ENCODE results near the gene ACP2.

The ACP2 gene

GRCh38 chr11:47274495-47275235, 26.1 kb upstream of the ACP2 start:
- peaks cover 17% of the 10 kb centered on the region for H3F3A ChIP-seq (ENCODE audit: insufficient read depth, low read length)
- H4K20me1 ChIP-seq (ENCODE audit: insufficient read depth, low read length): 0 out of 2 replicates have a peak, but pooled peaks cover 10% of the 10 kb centered on the region
- peaks cover 7% of the 10 kb centered on the region for H3K36me3 ChIP-seq (replicated peaks; ENCODE audit: insufficient read depth, low read length)
- TF ChIP-seq EZH2phosphoT487 (IDR thresholded peaks at IDR 0.05; ENCODE audit: low read length) (no peak), EZH2 (optimal IDR thresholded peaks at IDR 0.05; ENCODE audit: low read depth, low read length) (no peak)
- TF ChIP-seq, protein P1, sequence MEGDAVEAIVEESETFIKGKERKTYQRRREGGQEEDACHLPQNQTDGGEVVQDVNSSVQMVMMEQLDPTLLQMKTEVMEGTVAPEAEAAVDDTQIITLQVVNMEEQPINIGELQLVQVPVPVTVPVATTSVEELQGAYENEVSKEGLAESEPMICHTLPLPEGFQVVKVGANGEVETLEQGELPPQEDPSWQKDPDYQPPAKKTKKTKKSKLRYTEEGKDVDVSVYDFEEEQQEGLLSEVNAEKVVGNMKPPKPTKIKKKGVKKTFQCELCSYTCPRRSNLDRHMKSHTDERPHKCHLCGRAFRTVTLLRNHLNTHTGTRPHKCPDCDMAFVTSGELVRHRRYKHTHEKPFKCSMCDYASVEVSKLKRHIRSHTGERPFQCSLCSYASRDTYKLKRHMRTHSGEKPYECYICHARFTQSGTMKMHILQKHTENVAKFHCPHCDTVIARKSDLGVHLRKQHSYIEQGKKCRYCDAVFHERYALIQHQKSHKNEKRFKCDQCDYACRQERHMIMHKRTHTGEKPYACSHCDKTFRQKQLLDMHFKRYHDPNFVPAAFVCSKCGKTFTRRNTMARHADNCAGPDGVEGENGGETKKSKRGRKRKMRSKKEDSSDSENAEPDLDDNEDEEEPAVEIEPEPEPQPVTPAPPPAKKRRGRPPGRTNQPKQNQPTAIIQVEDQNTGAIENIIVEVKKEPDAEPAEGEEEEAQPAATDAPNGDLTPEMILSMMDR (IDR thresholded peaks at IDR 0.05; ENCODE audit: low read length): no peak
- H3K27me3 ChIP-seq (replicated peaks; ENCODE audit: insufficient read depth, low read length): no peaks in the 10 kb centered on the region
- no peak overlapping the region for H3K4me3 ChIP-seq (ENCODE audit: low read length)
- no peak overlapping the region for H2AFZ ChIP-seq (ENCODE audit: low read length)
- no peak overlapping the region for H3K9ac ChIP-seq (ENCODE audit: low read length)
- H3K9me2 ChIP-seq (replicated peaks; ENCODE audit: insufficient read depth, low read length): no peaks in the 10 kb centered on the region
- peaks cover 21% of the 10 kb centered on the region for H3K4me1 ChIP-seq (ENCODE audit: low read length)
- no peak overlapping the region for H3K27ac ChIP-seq (ENCODE audit: low read length)
- H3K9me3 ChIP-seq (replicated peaks; ENCODE audit: insufficient read depth, low read length): no peaks in the 10 kb centered on the region
- DNase-seq: no peak
- H3K79me2 ChIP-seq (ENCODE audit: low read length): peaks cover 46% of the 10 kb centered on the region
- H3K4me2 ChIP-seq (ENCODE audit: low read depth, low read length): no peak overlapping the region

DNA sequence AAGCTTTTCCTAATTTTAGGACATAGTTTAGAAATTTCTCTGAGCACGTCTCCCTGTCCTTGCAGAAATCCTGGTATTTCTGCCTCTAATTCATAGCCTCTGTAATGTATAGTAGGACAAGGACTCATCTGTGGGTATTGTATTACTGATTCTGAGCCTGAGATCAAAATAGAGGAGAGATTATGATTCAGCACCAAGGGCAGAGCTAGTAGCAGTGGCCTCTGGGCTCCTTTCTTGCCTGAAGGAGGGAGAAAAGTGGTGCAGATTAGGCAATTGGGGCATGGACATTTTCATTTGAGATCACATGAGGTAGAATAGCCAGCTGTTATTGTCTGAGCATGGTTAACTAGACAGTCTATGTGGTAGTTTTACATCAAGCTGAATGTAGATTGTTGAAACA, 24.1 kb upstream of the ACP2 start:
- peaks cover 46% of the 10 kb centered on the region for H3K79me2 ChIP-seq (ENCODE audit: low read length)
- 0 out of 2 replicates have a peak, but pooled peaks cover 10% of the 10 kb centered on the region for H4K20me1 ChIP-seq (ENCODE audit: insufficient read depth, low read length)
- H3K27me3 ChIP-seq (replicated peaks; ENCODE audit: insufficient read depth, low read length): no peaks in the 10 kb centered on the region
- H3K4me3 ChIP-seq (ENCODE audit: low read length): no peak overlapping the region
- no peak overlapping the region for H3K9ac ChIP-seq (ENCODE audit: low read length)
- no peak overlapping the region for H2AFZ ChIP-seq (ENCODE audit: low read length)
- H3K27ac ChIP-seq (ENCODE audit: low read length): no peak overlapping the region
- no peaks in the 10 kb centered on the region for H3K9me2 ChIP-seq (replicated peaks; ENCODE audit: insufficient read depth, low read length)
- peaks cover 7% of the 10 kb centered on the region for H3K36me3 ChIP-seq (replicated peaks; ENCODE audit: insufficient read depth, low read length)
- TF ChIP-seq, protein P1 (IDR thresholded peaks at IDR 0.05; ENCODE audit: low read length): no peak
- no peak for TF ChIP-seq EZH2 (optimal IDR thresholded peaks at IDR 0.05; ENCODE audit: low read depth, low read length)
- no peak for TF ChIP-seq EZH2phosphoT487 (IDR thresholded peaks at IDR 0.05; ENCODE audit: low read length)
- H3K4me2 ChIP-seq (ENCODE audit: low read depth, low read length): peak overlapping the region; percentile 94; the same call in 1 of the 2 replicates
- no peaks in the 10 kb centered on the region for H3K9me3 ChIP-seq (replicated peaks; ENCODE audit: insufficient read depth, low read length)
- peaks cover 26% of the 10 kb centered on the region for H3K4me1 ChIP-seq (ENCODE audit: low read length)
- no peak for DNase-seq
- peaks cover 17% of the 10 kb centered on the region for H3F3A ChIP-seq (ENCODE audit: insufficient read depth, low read length)

DNA sequence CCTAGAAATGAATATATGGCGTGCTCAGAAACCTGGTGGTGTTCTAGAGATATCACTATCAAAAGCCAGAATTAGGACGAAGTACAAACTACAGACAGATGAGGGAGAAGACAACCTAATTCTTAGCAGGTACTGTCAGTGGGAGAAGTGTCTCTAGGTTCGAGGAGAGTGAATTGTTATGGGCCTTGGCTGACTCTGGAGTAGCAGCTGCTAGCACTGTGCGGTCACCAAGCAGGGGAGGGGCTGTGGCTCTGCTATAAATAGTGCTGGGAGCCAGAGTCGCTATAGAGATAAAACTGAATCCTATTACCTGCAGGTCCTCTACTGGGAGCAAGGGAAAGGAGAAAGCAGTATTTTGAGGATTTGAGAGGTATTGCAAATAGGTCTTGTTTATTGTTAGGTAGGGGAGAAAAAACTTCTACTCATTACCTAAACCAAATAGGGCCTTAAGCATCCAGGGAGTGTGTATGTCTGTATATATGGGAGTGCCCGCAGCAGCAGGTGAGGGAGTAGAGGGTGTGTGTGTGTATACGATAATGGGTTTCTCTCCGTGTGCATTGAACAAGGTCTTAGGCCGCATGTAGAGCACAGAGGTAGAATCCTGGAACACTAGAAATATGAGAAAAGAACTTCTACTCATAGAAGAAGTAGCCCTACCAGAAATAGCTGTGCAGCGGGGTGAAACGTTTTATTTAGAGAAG, 23.5 kb upstream of the ACP2 start:
- TF ChIP-seq EZH2 (optimal IDR thresholded peaks at IDR 0.05; ENCODE audit: low read depth, low read length) (no peak), EZH2phosphoT487 (IDR thresholded peaks at IDR 0.05; ENCODE audit: low read length) (no peak)
- TF ChIP-seq, protein P1 (IDR thresholded peaks at IDR 0.05; ENCODE audit: low read length): no peak
- H3F3A ChIP-seq (ENCODE audit: insufficient read depth, low read length): peaks cover 17% of the 10 kb centered on the region
- peak overlapping the region; percentile 94 for H3K4me2 ChIP-seq (ENCODE audit: low read depth, low read length)
- H3K4me3 ChIP-seq (ENCODE audit: low read length): peak overlapping the region; percentile 86; the same call in 1 of the 2 replicates
- peak; percentile 61 for DNase-seq
- peaks cover 26% of the 10 kb centered on the region for H3K4me1 ChIP-seq (ENCODE audit: low read length)
- H3K79me2 ChIP-seq (ENCODE audit: low read length): peaks cover 46% of the 10 kb centered on the region
- no peak overlapping the region; the same call in 1 of the 2 replicates for H3K9ac ChIP-seq (ENCODE audit: low read length)
- H3K27me3 ChIP-seq (replicated peaks; ENCODE audit: insufficient read depth, low read length): no peaks in the 10 kb centered on the region
- no peak overlapping the region for H2AFZ ChIP-seq (ENCODE audit: low read length)
- 0 out of 2 replicates have a peak, but pooled peaks cover 10% of the 10 kb centered on the region for H4K20me1 ChIP-seq (ENCODE audit: insufficient read depth, low read length)
- H3K27ac ChIP-seq (ENCODE audit: low read length): peak overlapping the region; percentile 35; the same call in 1 of the 2 replicates
- no peaks in the 10 kb centered on the region for H3K9me2 ChIP-seq (replicated peaks; ENCODE audit: insufficient read depth, low read length)
- H3K36me3 ChIP-seq (replicated peaks; ENCODE audit: insufficient read depth, low read length): peaks cover 7% of the 10 kb centered on the region
- H3K9me3 ChIP-seq (replicated peaks; ENCODE audit: insufficient read depth, low read length): no peaks in the 10 kb centered on the region
